Esophagus muscularis mucosa (tissue), 4 donors: ENCODE data around the gene SDCBP2. TPM values are rescaled to one million over a fixed set of nuclear protein-coding genes. Genes with fewer than 3 reads are reported as not detected.

ENCODE experiments used
- DNase-seq: peaks from one replicate; pipeline ENCODE4 v3.0.0-alpha.2; 2017; ENCODE audit errors: extremely low spot score
- H3K27ac ChIP-seq, 4 donors: fragments of 200-600 bp; sonication (generic); replicated peaks in 1 of 4; 1 replicate in 3 of 4; 2 replicates in 1 of 4; pipeline ENCODE4 v1.5.1; 2016 to 2019; ENCODE audit warnings: mild to moderate bottlenecking in 1 of 4
- H3K27me3 ChIP-seq, 4 donors: fragments of 200-600 bp; sonication (generic); one replicate each; pipeline versions ENCODE4 v1.5.1 to v1.6.0; 2016 to 2019
- H3K36me3 ChIP-seq, 4 donors: fragments of 200-600 bp; sonication (generic); one replicate each; pipeline ENCODE4 v1.5.1; 2016 to 2019
- H3K4me1 ChIP-seq, 4 donors: fragments of 200-600 bp; sonication (generic); one replicate each; pipeline ENCODE4 v1.5.1; 2016 to 2019
- H3K4me3 ChIP-seq, 4 donors: fragments of 200-600 bp; sonication (generic); 1 replicate in 2 of 4; 2 replicates in 2 of 4; pipeline ENCODE4 v1.5.1; 2016 to 2019; ENCODE audit warnings: mild to moderate bottlenecking in 4 of 4, moderate library complexity in 1 of 4
- H3K9me3 ChIP-seq, 4 donors: fragments of 200-600 bp; sonication (generic); 1 replicate in 3 of 4; 2 replicates in 1 of 4; pipeline ENCODE4 v1.5.1; 2016 to 2019
- EP300 ChIP-seq: sonication (generic); formaldehyde crosslinking; IDR thresholded peaks from one replicate; pipeline ENCODE4 v1.6.1; 2017; ENCODE audit warnings: antibody characterized with exemption
- POLR2A ChIP-seq: fragments of 450-650 bp; IDR thresholded peaks from one replicate; pipeline ENCODE4 v1.6.1; 2017; ENCODE audit warnings: antibody characterized with exemption, moderate library complexity, mild to moderate bottlenecking, low read depth
- POLR2AphosphoS5 ChIP-seq, 2 donors: sonication (generic); formaldehyde crosslinking; IDR thresholded peaks; one replicate each; pipeline ENCODE4 v1.6.1; 2017; ENCODE audit warnings: antibody characterized with exemption in 2 of 2
- WGBS: methylation state at CpG from one replicate; pipeline ENCODE4 v1.1.5; 2018; 5-methylcytosine and 5-hydroxymethylcytosine counted together
- intact Hi-C: fragments of 100-400 bp; cut with DNase I; formaldehyde crosslinking; loops from one replicate; pipeline ENCODE4 v1.15.1; 2023
- total RNA-seq, 4 donors: library from RNA; depleted of rRNA; stranded (reverse); fragments of >200 nt; gene quantifications; one replicate each; pipeline versions ENCODE4 v1.1.0 to v1.2.1, GENCODE V29; 2016
- TF ChIP-seq, protein P1 (sequence below), 3 experiments: fragments of 200-600 bp in 2 of 3; fragments of 450-650 bp in 1 of 3; sonication (generic) in 2 of 3; IDR thresholded peaks; one replicate each; pipeline ENCODE4 v1.5.1; 2017 to 2019; ENCODE audit warnings: antibody characterized with exemption in 3 of 3, mild to moderate bottlenecking in 2 of 3, moderate library complexity in 1 of 3

SDCBP2 gene
- total RNA-seq, 4 donors from 2014 or later = 2.1 to 6.2 (median 4.1) TPM

DNA sequence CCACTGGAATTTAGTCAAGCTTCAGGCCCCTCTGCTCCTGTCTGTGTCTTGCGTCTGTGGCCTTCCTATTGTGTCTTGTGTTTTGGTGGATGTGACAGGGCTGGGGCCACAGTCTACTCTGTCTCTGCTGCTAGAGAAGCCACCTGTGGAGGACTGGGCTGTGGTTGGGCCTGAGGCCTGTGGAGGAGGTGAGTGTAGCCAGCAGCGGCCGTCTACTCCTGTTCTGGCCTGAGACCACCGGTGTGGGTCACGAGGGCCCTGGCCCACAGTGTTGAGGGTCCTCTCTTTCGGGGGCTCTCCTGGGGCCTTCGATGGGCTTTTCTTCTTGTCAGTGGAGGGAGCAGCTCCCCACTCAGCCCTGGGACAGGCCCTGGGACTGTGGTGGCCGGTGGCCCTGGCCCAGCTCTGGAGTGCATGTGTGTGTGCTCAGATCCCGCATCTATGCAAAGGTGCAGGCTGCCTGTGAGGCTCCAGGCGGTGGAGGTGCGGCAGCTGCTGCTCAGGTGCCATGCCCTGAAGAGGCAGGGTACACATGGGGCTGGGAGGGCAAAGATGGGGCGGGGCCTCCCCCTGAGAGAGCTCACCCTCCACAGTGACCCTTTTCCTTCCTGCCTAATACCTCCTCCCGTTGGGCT, 20.8 kb downstream of the SDCBP2 start:
- Histone ChIP-seq H3K27ac (no peak overlapping the region), H3K4me1 (peaks cover 1 to 4% (median 3%) of the 10 kb centered on the region in 4 donors), H3K4me3 (no peak overlapping the region), H3K27me3 (no peaks in the 10 kb centered on the region), H3K9me3 (no peaks in the 10 kb centered on the region), H3K36me3 (peaks cover 0 to 48% (median 27%) of the 10 kb centered on the region in 4 donors)
- intact Hi-C loops = no loop called here
- WGBS = 92% methylated on average over 9 of the region's 13 CpGs
- DNase-seq = no peak
- TF ChIP-seq EP300 (no peak), POLR2AphosphoS5 (IDR thresholded peaks at IDR 0.05) (no peak), POLR2A (no peak)
- TF ChIP-seq, protein P1, sequence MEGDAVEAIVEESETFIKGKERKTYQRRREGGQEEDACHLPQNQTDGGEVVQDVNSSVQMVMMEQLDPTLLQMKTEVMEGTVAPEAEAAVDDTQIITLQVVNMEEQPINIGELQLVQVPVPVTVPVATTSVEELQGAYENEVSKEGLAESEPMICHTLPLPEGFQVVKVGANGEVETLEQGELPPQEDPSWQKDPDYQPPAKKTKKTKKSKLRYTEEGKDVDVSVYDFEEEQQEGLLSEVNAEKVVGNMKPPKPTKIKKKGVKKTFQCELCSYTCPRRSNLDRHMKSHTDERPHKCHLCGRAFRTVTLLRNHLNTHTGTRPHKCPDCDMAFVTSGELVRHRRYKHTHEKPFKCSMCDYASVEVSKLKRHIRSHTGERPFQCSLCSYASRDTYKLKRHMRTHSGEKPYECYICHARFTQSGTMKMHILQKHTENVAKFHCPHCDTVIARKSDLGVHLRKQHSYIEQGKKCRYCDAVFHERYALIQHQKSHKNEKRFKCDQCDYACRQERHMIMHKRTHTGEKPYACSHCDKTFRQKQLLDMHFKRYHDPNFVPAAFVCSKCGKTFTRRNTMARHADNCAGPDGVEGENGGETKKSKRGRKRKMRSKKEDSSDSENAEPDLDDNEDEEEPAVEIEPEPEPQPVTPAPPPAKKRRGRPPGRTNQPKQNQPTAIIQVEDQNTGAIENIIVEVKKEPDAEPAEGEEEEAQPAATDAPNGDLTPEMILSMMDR (IDR thresholded peaks at IDR 0.05) = no peak

DNA sequence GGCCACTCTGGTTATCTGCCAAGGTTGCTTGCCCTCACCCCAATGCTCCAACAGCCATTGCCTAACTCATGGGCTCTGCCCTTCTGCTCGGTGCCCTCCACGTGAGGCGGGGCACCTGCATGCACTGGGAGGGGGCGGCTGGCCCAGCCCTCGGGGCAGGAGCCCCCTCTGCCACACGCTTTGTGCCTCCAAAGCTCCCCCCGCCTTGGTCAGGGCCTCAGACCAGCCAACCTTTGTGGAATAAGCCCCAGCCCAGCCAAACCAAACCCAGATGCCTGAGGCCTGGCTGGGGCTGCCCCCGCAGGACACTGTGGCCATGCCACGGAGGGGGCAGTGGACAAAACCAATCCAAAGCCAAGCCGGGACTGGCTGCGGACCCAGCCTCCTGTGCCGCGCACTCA, 21.4 kb downstream of the SDCBP2 start:
- Histone ChIP-seq H3K27ac (no peak overlapping the region), H3K27me3 (no peaks in the 10 kb centered on the region), H3K36me3 (peaks cover 0 to 54% (median 27%) of the 10 kb centered on the region in 4 donors), H3K9me3 (no peaks in the 10 kb centered on the region), H3K4me1 (no peaks in the 10 kb centered on the region), H3K4me3 (no peak overlapping the region)
- TF ChIP-seq POLR2A = no peak
- no peak for DNase-seq
- intact Hi-C loops = no loop called here
- 80% methylated on average over 1 of the region's 13 CpGs for WGBS

DNA sequence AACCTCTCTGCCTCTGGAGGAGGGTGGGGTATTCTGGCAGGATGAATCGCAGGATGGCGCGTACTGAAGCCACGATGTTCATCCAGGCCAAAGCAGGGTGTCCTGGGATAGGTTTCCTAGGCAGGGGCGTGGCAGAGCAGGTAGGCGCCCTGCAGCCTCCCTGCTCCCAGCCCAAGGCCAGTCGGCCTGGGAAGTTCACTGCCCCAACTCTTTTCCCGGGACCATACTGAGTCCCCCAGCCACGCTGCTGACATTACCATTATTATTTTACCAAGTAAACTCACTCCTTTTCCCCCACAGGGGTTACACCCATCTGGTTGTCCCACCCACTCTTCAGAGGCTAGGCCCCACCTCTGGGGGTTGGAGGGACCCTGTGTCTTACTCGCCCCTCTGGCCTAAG, 21.8 kb downstream of the SDCBP2 start:
- Histone ChIP-seq H3K4me3 (no peak overlapping the region), H3K4me1 (no peaks in the 10 kb centered on the region), H3K36me3 (peaks cover 0 to 54% (median 27%) of the 10 kb centered on the region in 4 donors), H3K27me3 (no peaks in the 10 kb centered on the region), H3K9me3 (no peaks in the 10 kb centered on the region), H3K27ac (no peak overlapping the region)
- DNase-seq = no peak
- WGBS = 91% methylated on average over 10 of the region's 10 CpGs
- TF ChIP-seq EP300 (no peak), POLR2A (no peak), POLR2AphosphoS5 (IDR thresholded peaks at IDR 0.05) (no peak)
- TF ChIP-seq, protein P1 (IDR thresholded peaks at IDR 0.05) = no peak
- intact Hi-C loops = no loop called here

DNA sequence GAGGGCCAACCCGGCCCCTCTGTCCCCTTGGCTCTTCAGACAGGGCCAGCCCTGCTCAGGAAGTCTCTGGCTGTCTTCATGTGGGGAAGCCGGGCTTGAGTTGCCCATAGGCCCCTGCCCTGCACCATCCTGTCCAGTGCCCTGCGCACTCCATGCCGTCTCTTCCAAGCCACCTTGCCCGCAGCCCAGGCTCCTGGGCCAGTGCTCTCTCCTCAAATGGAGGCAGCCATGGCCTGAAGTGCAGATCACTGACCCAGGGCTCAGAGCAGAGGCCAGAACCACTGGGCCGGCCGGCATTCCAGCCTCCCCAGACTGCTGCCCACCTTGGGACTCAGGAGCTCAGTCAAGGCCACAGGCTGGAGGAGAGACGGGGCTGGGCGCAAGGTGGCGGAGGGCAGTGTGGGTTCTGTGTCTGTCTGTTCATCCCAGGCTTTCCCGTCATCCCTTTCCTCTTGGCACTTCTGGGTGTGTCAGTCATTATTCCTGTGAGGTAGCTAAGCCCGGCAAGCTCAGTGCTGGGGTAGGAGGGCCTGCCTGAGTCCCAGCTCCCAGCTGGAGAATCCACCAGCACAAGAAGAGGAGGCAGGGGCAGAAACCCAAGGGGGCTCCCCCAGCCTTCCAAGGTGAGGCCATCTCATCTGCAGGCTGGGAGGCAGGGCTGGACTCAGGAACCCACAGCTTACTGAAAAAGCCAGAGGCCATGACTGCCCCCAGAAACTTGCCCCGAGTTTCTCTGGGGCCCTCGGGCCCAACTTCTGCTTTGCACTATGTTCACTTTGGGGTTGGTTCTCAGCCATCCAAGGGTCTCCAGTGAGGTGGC, 22.4 kb downstream of the SDCBP2 start:
- intact Hi-C loops = no loop called here
- WGBS = 78% methylated on average over 12 of the region's 14 CpGs
- peaks cover 0 to 54% (median 27%) of the 10 kb centered on the region in 4 donors for H3K36me3 ChIP-seq
- DNase-seq = no peak
- no peaks in the 10 kb centered on the region for H3K27me3 ChIP-seq
- no peaks in the 10 kb centered on the region for H3K9me3 ChIP-seq
- H3K4me1 ChIP-seq = no peaks in the 10 kb centered on the region
- TF ChIP-seq EP300 = no peak
- no peak for TF ChIP-seq POLR2AphosphoS5 (IDR thresholded peaks at IDR 0.05)
- TF ChIP-seq POLR2A = no peak
- TF ChIP-seq, protein P1 (IDR thresholded peaks at IDR 0.05) = no peak
- no peak overlapping the region for H3K27ac ChIP-seq
- no peak overlapping the region for H3K4me3 ChIP-seq

DNA sequence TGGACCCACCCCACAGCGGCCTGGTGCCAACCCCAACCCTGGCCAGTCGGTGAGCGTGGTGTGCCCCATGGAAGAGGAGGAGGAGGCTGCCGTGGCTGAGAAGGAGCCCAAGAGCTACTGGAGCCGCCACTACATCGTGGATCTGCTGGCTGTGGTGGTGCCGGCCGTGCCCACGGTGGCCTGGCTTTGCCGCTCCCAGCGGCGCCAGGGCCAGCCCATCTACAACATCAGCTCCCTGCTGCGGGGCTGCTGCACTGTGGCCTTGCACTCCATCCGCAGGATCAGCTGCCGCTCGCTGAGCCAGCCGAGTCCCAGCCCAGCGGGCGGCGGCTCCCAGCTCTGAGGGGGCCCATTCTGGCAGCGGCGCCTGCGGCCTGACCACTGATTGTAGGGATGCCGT, 23.2 kb downstream of the SDCBP2 start:
- H3K36me3 ChIP-seq = peaks cover 0 to 59% (median 30%) of the 10 kb centered on the region in 4 donors
- H3K27ac ChIP-seq = no peak overlapping the region
- H3K4me1 ChIP-seq = peaks cover 0 to 3% (median 0%) of the 10 kb centered on the region in 4 donors
- no peaks in the 10 kb centered on the region for H3K27me3 ChIP-seq
- 91% methylated on average over 9 of the region's 24 CpGs for WGBS
- intact Hi-C loops = no loop called here
- no peak for DNase-seq
- H3K9me3 ChIP-seq = no peaks in the 10 kb centered on the region
- no peak overlapping the region for H3K4me3 ChIP-seq
- TF ChIP-seq EP300 (no peak), POLR2A (no peak), POLR2AphosphoS5 (IDR thresholded peaks at IDR 0.05) (no peak)
- TF ChIP-seq, protein P1 (IDR thresholded peaks at IDR 0.05) = no peak
